ENCODE results near the gene LARP4.
A peak's percentile ranks its signal among the peaks of the same experiment; 100 is the strongest.
"Not testable (repeated sequence)": the region's sequence is repeated elsewhere in the genome, so short reads cannot be mapped to it uniquely, and the experiment has no call there.

Gene LARP4

DNA sequence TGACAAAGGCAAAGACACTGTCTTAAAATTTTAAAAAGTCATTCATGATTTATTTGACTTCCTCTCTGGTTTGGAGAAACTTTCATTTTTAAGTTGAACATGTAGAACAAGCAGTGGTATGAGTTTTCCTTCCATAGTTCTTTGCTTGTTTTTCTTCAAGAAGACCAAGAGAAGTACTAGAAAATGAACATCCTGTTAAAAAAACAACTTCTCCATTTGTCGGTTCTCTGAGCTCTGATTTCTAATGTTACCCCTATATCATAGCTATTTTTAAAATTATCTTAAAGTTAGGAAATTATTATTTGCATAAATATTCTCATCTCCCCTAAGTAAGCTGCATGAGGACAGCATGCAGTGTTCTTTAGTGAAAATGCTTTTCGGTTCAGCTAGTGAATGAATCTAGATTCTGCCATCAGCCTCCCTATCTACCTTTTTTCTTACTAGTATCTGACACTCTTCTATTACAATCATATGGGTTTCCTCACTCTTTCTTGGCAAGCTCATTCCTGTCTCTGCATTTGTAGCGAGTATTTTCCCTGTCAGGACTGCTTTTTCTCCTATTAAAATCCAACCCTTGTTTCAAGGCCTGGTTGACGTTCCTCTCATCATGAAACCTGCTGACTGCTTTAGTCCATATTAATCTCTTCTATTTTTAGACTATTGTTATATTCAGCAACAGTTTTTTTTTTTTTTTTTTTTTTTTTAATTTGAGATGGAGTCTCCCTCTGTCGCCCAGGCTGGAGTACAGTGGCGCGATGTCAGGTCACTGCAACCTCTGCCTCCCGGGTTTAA, 119.9 kb downstream of the LARP4 start:
- Histone ChIP-seq H3K79me2 (ENCODE audit: control insufficient read depth, low read length) (peaks cover 50% of the 10 kb centered on the region), H3K4me2 (ENCODE audit: low read length) (peak overlapping the region; percentile 49), H3F3A (ENCODE audit: control insufficient read depth, insufficient read depth) (peaks cover 15% of the 10 kb centered on the region)

DNA sequence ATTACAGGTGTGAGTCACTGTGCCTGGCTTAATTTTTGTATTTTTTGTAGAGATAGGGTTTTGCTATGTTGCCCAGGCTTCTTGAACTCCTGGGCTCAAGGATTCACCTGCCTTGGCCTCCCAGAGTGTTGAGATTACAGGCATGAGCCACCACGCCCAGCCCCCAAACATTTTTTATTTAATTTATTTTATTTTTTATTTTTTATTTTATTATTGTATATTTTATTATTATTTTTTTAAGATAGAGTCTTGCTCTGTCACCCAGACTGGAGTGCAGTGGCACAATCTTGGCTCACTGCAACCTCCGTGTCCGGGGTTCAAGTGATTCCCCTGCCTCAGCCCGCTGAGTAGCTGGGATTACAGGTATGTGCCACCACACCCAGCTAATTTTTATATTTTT, 121.1 kb downstream of the LARP4 start:
- H3F3A ChIP-seq (ENCODE audit: control insufficient read depth, insufficient read depth) = peaks cover 15% of the 10 kb centered on the region
- H3K9me3 ChIP-seq (ENCODE audit: control insufficient read depth, insufficient read depth, low read length); H3K9me2 ChIP-seq (replicated peaks; ENCODE audit: control insufficient read depth, low read length); H3K4me2 ChIP-seq (ENCODE audit: low read length); H3K27me3 ChIP-seq (ENCODE audit: control insufficient read depth, low read length); H3K36me3 ChIP-seq (ENCODE audit: control insufficient read depth, low read length); H3K27ac ChIP-seq (ENCODE audit: low read depth, low read length); H3K4me3 ChIP-seq (ENCODE audit: low read length); H4K20me1 ChIP-seq (ENCODE audit: control insufficient read depth, insufficient read depth, low read depth, low read length): not testable (repeated sequence)
- H3K4me1 ChIP-seq (ENCODE audit: control insufficient read depth, low read length) = peaks cover 39% of the 10 kb centered on the region
- H3K79me2 ChIP-seq (ENCODE audit: control insufficient read depth, low read length) = peaks cover 40% of the 10 kb centered on the region

More for the DNA sequence above, 119.9 kb downstream of the LARP4 start:
- Histone ChIP-seq H3K27me3 (ENCODE audit: control insufficient read depth, low read length) (no peaks in the 10 kb centered on the region), H3K9me2 (replicated peaks; ENCODE audit: control insufficient read depth, low read length) (no peaks in the 10 kb centered on the region), H3K4me1 (ENCODE audit: control insufficient read depth, low read length) (peaks cover 40% of the 10 kb centered on the region), H3K36me3 (ENCODE audit: control insufficient read depth, low read length) (no peaks in the 10 kb centered on the region; the same call in 1 of the 2 replicates), H4K20me1 (ENCODE audit: control insufficient read depth, insufficient read depth, low read depth, low read length) (0 out of 2 replicates have a peak, but pooled peaks cover 3% of the 10 kb centered on the region), H3K4me3 (ENCODE audit: low read length) (peak overlapping the region; percentile 26; the same call in 1 of the 2 replicates), H3K9me3 (ENCODE audit: control insufficient read depth, insufficient read depth, low read length) (no peaks in the 10 kb centered on the region), H3K27ac (ENCODE audit: low read depth, low read length) (peak overlapping the region; percentile 51)
- TF ChIP-seq EZH2phosphoT487 (IDR thresholded peaks at IDR 0.05; ENCODE audit: borderline replicate concordance, low read length) = no peak
- TF ChIP-seq, protein P1, sequence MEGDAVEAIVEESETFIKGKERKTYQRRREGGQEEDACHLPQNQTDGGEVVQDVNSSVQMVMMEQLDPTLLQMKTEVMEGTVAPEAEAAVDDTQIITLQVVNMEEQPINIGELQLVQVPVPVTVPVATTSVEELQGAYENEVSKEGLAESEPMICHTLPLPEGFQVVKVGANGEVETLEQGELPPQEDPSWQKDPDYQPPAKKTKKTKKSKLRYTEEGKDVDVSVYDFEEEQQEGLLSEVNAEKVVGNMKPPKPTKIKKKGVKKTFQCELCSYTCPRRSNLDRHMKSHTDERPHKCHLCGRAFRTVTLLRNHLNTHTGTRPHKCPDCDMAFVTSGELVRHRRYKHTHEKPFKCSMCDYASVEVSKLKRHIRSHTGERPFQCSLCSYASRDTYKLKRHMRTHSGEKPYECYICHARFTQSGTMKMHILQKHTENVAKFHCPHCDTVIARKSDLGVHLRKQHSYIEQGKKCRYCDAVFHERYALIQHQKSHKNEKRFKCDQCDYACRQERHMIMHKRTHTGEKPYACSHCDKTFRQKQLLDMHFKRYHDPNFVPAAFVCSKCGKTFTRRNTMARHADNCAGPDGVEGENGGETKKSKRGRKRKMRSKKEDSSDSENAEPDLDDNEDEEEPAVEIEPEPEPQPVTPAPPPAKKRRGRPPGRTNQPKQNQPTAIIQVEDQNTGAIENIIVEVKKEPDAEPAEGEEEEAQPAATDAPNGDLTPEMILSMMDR (IDR thresholded peaks at IDR 0.05; ENCODE audit: low read depth, low read length, poor library complexity, severe bottlenecking) = no peak

DNA sequence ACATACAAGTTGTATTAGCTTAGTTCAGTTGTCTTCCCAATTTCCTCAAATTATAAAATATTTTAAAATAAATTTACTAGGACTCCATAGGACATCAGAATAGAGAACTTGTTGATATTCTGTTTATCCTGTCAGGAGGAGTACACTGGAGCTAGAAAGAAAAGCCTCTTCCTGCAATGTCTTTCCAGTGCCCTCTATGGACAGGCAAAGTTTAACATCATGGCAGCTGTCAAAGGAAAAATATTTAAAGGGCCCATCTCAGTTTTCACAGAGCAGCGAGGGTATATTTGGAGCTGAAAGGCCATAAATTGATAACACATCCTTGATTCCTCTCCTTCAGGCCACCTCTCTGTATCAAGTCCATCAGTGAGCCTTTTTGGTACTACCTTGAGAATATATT, 123.1 kb downstream of the LARP4 start:
- Histone ChIP-seq H3K27me3 (ENCODE audit: control insufficient read depth, low read length) (no peaks in the 10 kb centered on the region), H3F3A (ENCODE audit: control insufficient read depth, insufficient read depth) (peaks cover 12% of the 10 kb centered on the region), H4K20me1 (ENCODE audit: control insufficient read depth, insufficient read depth, low read depth, low read length) (0 out of 2 replicates have a peak, but pooled peaks cover under 1% of the 10 kb centered on the region), H3K4me3 (ENCODE audit: low read length) (no peak overlapping the region), H3K4me2 (ENCODE audit: low read length) (no peak overlapping the region), H3K4me1 (ENCODE audit: control insufficient read depth, low read length) (peaks cover 26% of the 10 kb centered on the region), H3K79me2 (ENCODE audit: control insufficient read depth, low read length) (peaks cover 26% of the 10 kb centered on the region), H3K36me3 (ENCODE audit: control insufficient read depth, low read length) (no peaks in the 10 kb centered on the region; the same call in 1 of the 2 replicates), H3K9me3 (ENCODE audit: control insufficient read depth, insufficient read depth, low read length) (no peaks in the 10 kb centered on the region), H3K9me2 (replicated peaks; ENCODE audit: control insufficient read depth, low read length) (no peaks in the 10 kb centered on the region), H3K27ac (ENCODE audit: low read depth, low read length) (no peak overlapping the region)
- TF ChIP-seq, protein P1 (IDR thresholded peaks at IDR 0.05; ENCODE audit: low read depth, low read length, poor library complexity, severe bottlenecking) = no peak
- TF ChIP-seq EZH2phosphoT487 (IDR thresholded peaks at IDR 0.05; ENCODE audit: borderline replicate concordance, low read length) = no peak

DNA sequence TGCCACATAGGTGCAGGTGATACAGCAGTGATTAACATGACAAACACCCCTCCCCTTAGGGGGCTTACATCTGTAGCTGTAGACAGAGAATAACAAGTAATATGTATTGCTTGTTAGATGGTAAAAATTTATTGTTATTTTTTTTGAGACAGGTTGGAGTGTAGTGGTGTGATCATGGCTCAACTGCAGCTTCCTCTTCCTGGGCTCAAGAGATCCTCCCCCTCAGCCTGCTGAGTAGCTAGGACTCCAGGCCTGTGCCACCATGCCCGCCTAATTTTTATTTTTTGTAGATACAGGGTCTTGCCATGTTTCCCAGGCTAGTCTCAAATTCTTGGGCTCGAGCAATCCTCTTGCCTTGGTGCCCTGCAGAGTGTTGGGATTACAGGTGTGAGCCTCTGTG, 123.9 kb downstream of the LARP4 start:
- H3K27ac ChIP-seq (ENCODE audit: low read depth, low read length) = no peak overlapping the region

More for the DNA sequence above, 123.9 kb downstream of the LARP4 start:
- Histone ChIP-seq H3K9me2 (replicated peaks; ENCODE audit: control insufficient read depth, low read length) (no peaks in the 10 kb centered on the region), H3K79me2 (ENCODE audit: control insufficient read depth, low read length) (peaks cover 19% of the 10 kb centered on the region), H3K4me3 (ENCODE audit: low read length) (no peak overlapping the region), H4K20me1 (ENCODE audit: control insufficient read depth, insufficient read depth, low read depth, low read length) (no peaks in the 10 kb centered on the region), H3K27me3 (ENCODE audit: control insufficient read depth, low read length) (no peaks in the 10 kb centered on the region), H3K4me1 (ENCODE audit: control insufficient read depth, low read length) (peaks cover 21% of the 10 kb centered on the region), H3F3A (ENCODE audit: control insufficient read depth, insufficient read depth) (peaks cover 8% of the 10 kb centered on the region), H3K9me3 (ENCODE audit: control insufficient read depth, insufficient read depth, low read length) (no peaks in the 10 kb centered on the region), H3K36me3 (ENCODE audit: control insufficient read depth, low read length) (no peaks in the 10 kb centered on the region; the same call in 1 of the 2 replicates), H3K4me2 (ENCODE audit: low read length) (no peak overlapping the region)
- TF ChIP-seq, protein P1 (IDR thresholded peaks at IDR 0.05; ENCODE audit: low read depth, low read length, poor library complexity, severe bottlenecking) = no peak
- TF ChIP-seq EZH2phosphoT487 (IDR thresholded peaks at IDR 0.05; ENCODE audit: borderline replicate concordance, low read length) = no peak

All from DOHH2 (cell line).